Ovary (tissue), 9 donors: ENCODE data around the gene MMP8. TPM values are rescaled to one million over a fixed set of nuclear protein-coding genes. Genes with fewer than 3 reads are reported as not detected.

ENCODE experiments used
- DNase-seq, 5 donors: peaks; one replicate each; pipeline ENCODE4 v3.0.0-alpha.2; 2019 to 2020
- H3K27ac ChIP-seq, 2 donors: fragments of 200-600 bp; one replicate each; pipeline versions ENCODE4 v1.5.1 to v1.8.0; 2019 to 2022
- H3K27me3 ChIP-seq: fragments of 200-600 bp; one replicate; pipeline ENCODE4 v1.8.0; 2022
- H3K36me3 ChIP-seq: fragments of 200-600 bp; sonication (generic); one replicate; pipeline ENCODE4 v1.5.1; 2019
- H3K4me1 ChIP-seq: one replicate; pipeline ENCODE4 v1.8.1; 2013; ENCODE audit warnings: mild to moderate bottlenecking, moderate library complexity; ENCODE audit not compliant: insufficient read depth
- H3K4me3 ChIP-seq: fragments of 200-600 bp; sonication (generic); one replicate; pipeline ENCODE4 v1.5.1; 2017
- H3K9me3 ChIP-seq, 2 donors: fragments of 200-600 bp in 1 of 2; sonication (generic) in 1 of 2; one replicate each; pipeline versions ENCODE4 v1.5.1 to v1.8.1; 2013 to 2019; ENCODE audit warnings: mild to moderate bottlenecking in 1 of 2, moderate library complexity in 1 of 2
- EP300 ChIP-seq: sonication (generic); formaldehyde crosslinking; IDR thresholded peaks from one replicate; pipeline ENCODE4 v1.6.1; 2017; ENCODE audit warnings: antibody characterized with exemption
- POLR2A ChIP-seq: fragments of 450-650 bp; IDR thresholded peaks from one replicate; pipeline ENCODE4 v1.6.1; 2017; ENCODE audit warnings: antibody characterized with exemption, mild to moderate bottlenecking, moderate library complexity
- WGBS, 3 donors: extraction: QIAGEN DNeasy Blood & Tissue Kit in 1 of 3; methylation state at CpG; one replicate each; pipeline versions ENCODE4 v1.1.5 to v1.1.7; 2013 to 2017; 5-methylcytosine and 5-hydroxymethylcytosine counted together
- intact Hi-C, 4 donors: fragments of 100-400 bp; cut with DNase I; formaldehyde crosslinking; loops; one replicate each; pipeline versions ENCODE4 v1.11.0 to v1.15.1; 2022 to 2023
- polyA plus RNA-seq, 2 donors: library from polyadenylated mRNA; stranded (reverse); fragments of 200-250 nt in 1 of 2; fragments of 350-450 nt in 1 of 2; fragmentation: Illumina TruSeq in 1 of 2; extraction: RNeasy Lipid Tissue Mini Kit (QIAGEN cat#74804) in 1 of 2; gene quantifications; one replicate each; pipeline ENCODE4 v1.2.3, GENCODE V29; 2013 to 2014
- total RNA-seq, 7 donors: library from RNA; depleted of rRNA in 2 of 7; stranded (reverse); fragments of >200 nt in 2 of 7; fragmentation: NEBNext Ultra II Directional in 3 of 7; extraction: Animal tissue kit (Norgen Biotek cat#: 25700) in 3 of 7; gene quantifications; one replicate each; pipeline versions ENCODE4 v1.1.0 to v1.2.4, GENCODE V29; 2016 to 2023
- TF ChIP-seq, protein P1 (sequence below), 3 donors: fragments of 450-650 bp in 2 of 3; fragments of 200-600 bp in 1 of 3; IDR thresholded peaks; one replicate each; pipeline versions ENCODE4 v1.5.1 to v1.8.0; 2016 to 2022; ENCODE audit warnings: antibody characterized with exemption in 3 of 3, mild to moderate bottlenecking in 1 of 3
- donor health status: DM: no; HTN: no; CAD: no; lungs with moderate emphysema.
- donor health status: DM: no; HTN: no; CAD: no.
- donor health status: Bipolar disorder and iron deficiency.
- donor health status: DM: yes; HTN: yes; CAD: no.
- donor health status: DM: no; HTN: no; CAD: no.
- donor health status: DM: yes; HTN: yes; CAD: no.

MMP8 gene
- total and polyA plus RNA-seq, 9 donors: 0.02 TPM; not detected in 8

DNA sequence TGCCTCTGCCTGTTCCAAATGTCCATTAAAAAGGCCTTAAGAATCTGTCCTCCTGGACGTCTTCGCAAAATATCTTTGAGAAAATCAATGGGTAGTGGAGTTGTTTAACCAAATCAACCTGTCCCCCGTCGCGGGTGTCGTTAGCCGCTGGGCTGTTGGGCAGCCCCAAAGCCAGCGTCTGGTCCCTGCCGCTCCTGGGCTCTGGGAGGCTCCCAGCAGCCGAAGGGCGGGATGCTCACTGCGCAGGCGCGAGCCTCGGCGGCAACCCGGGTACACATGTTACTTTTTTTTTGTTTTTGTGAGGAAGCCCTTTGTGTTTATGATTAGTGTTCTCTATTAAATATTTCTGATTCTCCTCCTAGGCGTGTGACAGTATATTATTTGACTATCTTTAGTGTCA is 43.0 kb upstream of the MMP8 start:
- Histone ChIP-seq H3K27ac (no peak overlapping the region), H3K36me3 (no peaks in the 10 kb centered on the region), H3K9me3 (no peaks in the 10 kb centered on the region), H3K4me1 (no peaks in the 10 kb centered on the region), H3K4me3 (no peak overlapping the region), H3K27me3 (no peaks in the 10 kb centered on the region)
- WGBS, 3 donors: 59 to 62% (median 59%) methylated on average over 18 of the region's 18 CpGs
- DNase-seq: no peak
- intact Hi-C loops: no loop called here
- no peak for TF ChIP-seq EP300
- TF ChIP-seq, protein P1, sequence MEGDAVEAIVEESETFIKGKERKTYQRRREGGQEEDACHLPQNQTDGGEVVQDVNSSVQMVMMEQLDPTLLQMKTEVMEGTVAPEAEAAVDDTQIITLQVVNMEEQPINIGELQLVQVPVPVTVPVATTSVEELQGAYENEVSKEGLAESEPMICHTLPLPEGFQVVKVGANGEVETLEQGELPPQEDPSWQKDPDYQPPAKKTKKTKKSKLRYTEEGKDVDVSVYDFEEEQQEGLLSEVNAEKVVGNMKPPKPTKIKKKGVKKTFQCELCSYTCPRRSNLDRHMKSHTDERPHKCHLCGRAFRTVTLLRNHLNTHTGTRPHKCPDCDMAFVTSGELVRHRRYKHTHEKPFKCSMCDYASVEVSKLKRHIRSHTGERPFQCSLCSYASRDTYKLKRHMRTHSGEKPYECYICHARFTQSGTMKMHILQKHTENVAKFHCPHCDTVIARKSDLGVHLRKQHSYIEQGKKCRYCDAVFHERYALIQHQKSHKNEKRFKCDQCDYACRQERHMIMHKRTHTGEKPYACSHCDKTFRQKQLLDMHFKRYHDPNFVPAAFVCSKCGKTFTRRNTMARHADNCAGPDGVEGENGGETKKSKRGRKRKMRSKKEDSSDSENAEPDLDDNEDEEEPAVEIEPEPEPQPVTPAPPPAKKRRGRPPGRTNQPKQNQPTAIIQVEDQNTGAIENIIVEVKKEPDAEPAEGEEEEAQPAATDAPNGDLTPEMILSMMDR (IDR thresholded peaks at IDR 0.05): no peak
- TF ChIP-seq POLR2A: no peak

DNA sequence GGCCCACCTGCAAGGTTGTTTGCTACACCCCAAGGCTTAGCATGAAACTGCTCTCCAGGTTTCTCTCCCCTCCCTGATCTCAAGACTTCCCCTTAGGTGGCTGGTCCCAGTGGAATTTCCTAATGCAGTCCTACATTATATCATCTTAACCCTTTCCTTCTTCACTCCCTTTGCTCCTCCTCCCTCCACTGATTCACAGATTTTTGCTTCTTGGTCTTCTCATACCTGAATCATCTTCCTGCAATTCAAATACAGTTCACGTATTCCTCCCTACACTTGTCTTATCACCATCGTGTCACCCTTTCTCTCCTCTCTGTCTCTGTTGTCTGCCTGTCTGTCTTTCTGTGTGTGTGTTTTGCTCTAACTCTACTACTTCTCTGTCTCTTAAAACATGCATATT is 38.7 kb upstream of the MMP8 start:
- H3K36me3 ChIP-seq: no peaks in the 10 kb centered on the region
- TF ChIP-seq POLR2A: no peak
- TF ChIP-seq, protein P1 (IDR thresholded peaks at IDR 0.05): no peak
- no peak overlapping the region for H3K4me3 ChIP-seq
- DNase-seq: no peak
- no peaks in the 10 kb centered on the region for H3K4me1 ChIP-seq
- no peaks in the 10 kb centered on the region for H3K27me3 ChIP-seq
- no peaks in the 10 kb centered on the region for H3K9me3 ChIP-seq
- intact Hi-C loops: no loop called here
- H3K27ac ChIP-seq: no peak overlapping the region
- 52 to 54% (median 53%) methylated on average over 2 of the region's 2 CpGs for WGBS, 3 donors

DNA sequence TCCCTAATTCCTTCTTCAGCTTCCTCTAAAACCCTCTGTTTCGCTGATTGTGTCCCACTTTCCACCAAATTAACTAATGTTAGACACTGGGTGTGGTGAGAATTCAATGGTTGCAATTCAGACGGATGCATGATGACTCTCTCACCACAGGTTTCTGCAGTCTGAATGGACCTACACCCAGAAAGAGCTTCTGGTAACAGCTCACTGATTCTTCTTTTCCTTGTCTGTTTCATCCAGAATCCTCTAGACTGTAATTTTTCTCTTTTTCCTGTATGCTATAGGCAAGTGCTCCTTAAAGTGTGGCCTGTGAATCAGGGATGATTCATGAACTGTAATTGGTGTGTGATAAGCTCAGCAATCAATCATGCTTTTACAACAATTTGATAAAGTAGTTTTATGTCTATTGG is 37.6 kb upstream of the MMP8 start:
- DNase-seq: no peak
- WGBS, 3 donors: 31 to 47% (median 37%) methylated on average over 2 of the region's 2 CpGs
- intact Hi-C loops: no loop called here
- TF ChIP-seq, protein P1 (IDR thresholded peaks at IDR 0.05): no peak
- TF ChIP-seq EP300 (no peak), POLR2A (no peak)
- Histone ChIP-seq H3K9me3 (no peaks in the 10 kb centered on the region), H3K4me3 (no peak overlapping the region), H3K27ac (no peak overlapping the region), H3K36me3 (no peaks in the 10 kb centered on the region), H3K4me1 (no peaks in the 10 kb centered on the region), H3K27me3 (no peaks in the 10 kb centered on the region)

DNA sequence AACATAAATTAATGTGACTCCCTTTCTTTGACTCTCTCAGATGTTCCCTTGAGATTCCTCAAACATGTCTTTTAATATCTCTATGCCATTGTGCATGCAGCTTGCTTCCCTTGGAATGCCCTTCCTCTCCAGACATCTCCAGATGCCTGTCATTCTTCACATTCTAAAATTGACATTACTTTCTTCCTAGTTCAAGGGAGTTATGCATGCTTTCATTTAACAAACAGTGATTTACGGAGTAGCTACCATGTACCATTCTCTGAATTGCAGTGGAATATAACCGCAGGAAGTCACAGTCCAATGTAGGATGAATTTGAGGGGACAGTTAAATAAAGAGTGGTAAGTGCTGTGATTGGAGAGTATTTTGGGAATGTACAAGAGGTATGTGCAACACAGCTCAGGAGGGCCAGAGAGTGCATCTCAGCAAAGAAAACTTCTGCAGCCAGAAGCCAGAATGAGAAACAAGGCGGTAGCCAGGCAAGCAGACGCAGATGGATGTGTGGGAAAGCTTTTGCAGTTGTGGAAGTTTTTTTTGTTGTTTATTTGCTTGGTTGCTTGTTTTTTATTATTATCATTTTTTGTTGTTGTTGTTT is 37.0 kb upstream of the MMP8 start:
- WGBS, 3 donors: 26 to 41% (median 28%) methylated on average over 4 of the region's 4 CpGs
- Histone ChIP-seq H3K27ac (no peak overlapping the region), H3K4me1 (no peaks in the 10 kb centered on the region), H3K9me3 (no peaks in the 10 kb centered on the region), H3K27me3 (no peaks in the 10 kb centered on the region), H3K36me3 (no peaks in the 10 kb centered on the region), H3K4me3 (no peak overlapping the region)
- DNase-seq: no peak
- intact Hi-C loops: no loop called here
- TF ChIP-seq EP300: no peak
- TF ChIP-seq, protein P1 (IDR thresholded peaks at IDR 0.05): no peak
- TF ChIP-seq POLR2A: no peak
